ENCODE measurements around the gene PRMT6.
"Not testable (repeated sequence)": the region's sequence is repeated elsewhere in the genome, so short reads cannot be mapped to it uniquely, and the experiment has no call there.

Gene PRMT6

DNA sequence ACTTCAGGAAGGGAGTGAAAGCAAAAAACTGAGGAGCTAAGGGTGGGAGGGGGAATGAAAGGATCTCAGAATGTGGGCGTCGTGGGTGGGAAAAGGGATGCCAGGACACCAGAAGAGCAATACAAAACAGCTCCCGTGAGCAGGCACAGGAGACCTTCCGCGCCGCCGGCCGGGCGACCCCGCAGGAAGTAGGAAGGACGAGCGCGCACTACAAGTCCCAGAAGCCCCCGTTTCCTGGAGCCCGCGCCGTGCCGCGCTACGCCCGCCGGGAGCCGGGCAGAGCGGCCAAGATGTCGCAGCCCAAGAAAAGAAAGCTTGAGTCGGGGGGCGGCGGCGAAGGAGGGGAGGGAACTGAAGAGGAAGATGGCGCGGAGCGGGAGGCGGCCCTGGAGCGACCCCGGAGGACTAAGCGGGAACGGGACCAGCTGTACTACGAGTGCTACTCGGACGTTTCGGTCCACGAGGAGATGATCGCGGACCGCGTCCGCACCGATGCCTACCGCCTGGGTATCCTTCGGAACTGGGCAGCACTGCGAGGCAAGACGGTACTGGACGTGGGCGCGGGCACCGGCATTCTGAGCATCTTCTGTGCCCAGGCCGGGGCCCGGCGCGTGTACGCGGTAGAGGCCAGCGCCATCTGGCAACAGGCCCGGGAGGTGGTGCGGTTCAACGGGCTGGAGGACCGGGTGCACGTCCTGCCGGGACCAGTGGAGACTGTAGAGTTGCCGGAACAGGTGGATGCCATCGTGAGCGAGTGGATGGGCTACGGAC, at the start of gene PRMT6:
Gene PRMT6, plus strand, starts transcription at position 249 of the 771 bp plus-strand sequence. Its CDS starts 42 bp downstream, at position 291.
- DNase-seq (ENCODE audit: low read depth) = peak; percentile 49

DNA sequence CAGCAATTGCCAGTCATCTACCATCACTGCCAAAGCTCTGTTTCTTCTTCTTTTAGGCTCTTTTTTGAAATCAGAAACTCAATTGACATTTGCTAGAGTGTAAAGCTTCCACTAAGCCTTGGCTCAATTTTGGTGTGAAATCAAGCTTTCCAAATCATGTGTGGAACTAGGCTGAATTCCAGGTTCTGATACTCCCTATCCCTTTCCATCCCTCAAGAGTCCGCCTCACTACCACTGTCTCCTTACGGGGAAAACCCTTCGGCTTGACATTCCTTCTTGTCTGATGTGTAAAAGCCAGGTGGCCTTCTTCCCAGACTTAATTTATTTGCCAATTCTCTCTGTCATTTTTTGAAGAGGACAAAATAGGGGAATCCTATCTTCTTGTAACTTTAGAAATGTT, 47.2 kb upstream of the PRMT6 start:
- no peak for DNase-seq (ENCODE audit: low read depth)

DNA sequence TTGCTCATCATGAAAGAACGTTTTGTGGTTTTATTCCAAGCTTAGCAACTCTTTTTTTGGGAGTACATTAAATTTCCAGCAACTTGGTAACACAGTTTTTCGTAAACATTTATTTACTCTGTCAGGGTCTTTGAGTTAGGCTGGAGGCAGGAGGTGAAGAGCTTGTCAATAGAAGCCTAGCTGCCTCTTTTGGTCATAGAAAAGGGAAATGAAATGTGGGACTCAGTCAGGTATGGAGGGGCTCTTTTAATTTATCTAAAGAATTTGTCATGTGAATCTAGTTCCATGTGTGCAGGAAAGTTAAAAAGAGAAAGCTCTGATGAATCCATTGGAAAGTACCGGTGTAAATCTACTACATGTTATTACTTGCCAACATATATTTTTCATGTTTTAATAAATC, 45.9 kb upstream of the PRMT6 start:
- no peak for DNase-seq (ENCODE audit: low read depth)

DNA sequence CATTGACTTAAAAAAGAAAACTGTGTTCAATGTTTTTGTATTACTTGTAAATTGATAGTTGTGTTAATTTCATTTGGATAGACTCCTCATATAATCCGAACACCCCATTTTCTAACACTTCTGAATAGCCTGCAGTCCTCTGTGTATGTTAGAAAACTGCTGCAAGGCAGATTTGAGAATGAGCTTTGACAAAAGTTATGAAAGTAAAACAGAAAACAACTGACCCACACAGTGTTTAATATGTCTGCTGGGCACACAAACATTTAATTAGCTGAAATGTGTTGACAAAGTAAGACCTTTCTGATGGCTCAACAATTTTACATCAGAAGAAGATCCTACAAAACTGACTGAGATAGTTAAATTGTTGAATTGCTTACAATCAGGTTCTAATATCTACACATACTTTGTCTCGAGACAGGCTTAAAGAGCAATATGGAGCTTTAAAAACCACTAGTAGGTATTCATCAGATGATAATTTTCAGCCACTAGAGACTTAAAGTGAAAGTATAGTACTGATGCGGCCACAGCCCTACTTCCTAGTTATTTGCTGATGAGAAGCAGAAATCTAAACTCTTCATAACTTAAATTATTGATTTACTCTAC, 40.0 kb upstream of the PRMT6 start:
- DNase-seq (ENCODE audit: low read depth) = no peak

DNA sequence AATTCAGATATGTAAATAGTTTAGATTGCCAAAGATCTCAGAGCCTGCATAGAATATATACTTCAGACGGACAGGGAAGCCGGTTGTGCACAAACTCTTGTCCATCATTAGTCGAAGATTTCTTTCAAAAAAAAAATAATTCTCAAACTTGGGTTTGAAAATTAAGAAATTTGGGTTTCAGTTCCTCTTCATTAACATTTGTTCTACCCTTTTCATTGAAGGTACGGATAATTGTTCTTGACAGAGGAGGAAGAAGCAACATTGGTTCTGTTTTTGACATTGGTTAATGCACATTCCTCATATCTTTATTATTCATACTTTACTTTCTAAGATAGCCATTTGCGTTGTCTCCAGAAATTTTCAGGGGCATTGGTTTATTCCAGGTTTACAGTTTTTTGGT, 38.0 kb upstream of the PRMT6 start:
- DNase-seq (ENCODE audit: low read depth) = no peak

DNA sequence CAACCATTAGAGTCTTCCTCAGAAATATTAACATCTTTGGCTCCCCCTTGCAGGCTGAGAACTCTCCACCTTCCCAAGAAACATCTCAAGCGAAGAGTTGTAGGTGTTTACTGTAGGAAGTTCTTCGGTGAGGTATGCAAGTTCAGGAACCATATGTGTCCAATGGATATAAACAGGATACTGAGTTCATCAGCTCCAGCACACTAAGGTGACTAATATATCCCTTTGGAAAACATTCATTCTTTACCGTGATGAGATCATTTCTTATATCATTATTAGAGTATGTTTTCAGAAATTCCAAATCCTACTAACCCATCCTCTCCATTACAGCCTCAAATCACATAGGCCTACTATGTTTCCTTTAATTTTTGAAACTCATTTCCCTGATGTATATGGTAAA, 37.3 kb upstream of the PRMT6 start:
- DNase-seq (ENCODE audit: low read depth) = no peak

DNA sequence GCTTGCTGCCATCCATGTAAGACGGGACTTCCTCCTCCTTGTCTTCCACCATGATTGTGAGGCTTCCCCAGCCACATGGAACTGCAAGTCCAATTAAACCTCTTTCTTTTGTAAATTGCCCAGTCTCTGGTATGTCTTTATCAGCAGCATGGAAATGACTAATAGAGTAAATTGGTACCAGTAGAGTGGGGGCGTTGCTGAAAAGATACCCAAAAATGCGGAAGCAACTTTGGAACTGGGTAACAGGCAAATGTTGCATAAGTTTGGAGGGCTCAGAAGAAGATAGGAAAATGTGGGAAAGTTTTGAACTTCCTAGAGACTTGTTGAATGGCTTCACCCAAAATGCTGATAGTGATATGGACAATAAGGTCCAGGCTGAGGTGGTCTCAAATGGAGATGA, 17.6 kb upstream of the PRMT6 start:
- DNase-seq (ENCODE audit: low read depth) = not testable (repeated sequence)

DNA sequence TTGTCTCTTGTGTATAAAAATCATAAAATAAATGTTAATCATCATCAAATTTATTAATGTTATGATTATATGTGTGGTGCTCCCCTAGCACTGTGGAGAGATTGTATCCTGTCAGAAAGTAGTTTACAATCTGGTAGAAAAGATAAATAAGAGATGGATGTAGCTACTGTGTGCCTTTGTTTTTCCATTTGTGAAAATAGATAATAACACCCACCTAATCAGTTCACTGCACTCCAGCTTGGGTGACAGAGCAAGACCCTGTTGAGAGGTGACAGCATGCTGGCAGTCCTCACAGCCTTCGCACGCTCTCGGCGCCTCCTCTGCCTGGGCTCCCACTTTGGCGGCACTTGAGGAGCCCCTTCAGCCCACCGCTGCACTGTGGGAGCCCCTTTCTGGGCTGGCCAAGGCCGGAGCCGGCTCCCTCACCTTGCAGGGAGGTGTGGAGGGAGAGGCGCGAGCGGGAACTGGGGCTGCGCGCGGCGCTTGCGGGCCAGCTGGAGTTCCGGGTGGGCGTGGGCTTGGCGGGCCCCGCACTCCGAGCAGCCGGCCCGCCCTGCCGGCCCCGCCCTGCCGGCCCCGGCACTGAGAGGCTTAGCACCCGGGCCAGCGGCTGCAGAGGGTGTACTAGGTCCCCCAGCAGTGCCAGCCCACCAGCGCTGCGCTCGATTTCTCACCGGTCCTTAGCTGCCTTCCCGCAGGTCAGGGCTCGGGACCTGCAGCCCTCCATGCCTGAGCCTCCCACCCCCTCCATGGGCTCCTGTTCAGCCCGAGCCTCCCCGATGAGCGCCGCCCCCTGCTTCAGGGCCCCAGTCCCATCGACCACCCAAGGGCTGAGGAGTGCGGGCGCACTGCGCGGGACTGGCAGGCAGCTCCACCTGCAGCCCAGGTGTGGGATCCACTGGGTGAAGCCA, 11.9 kb upstream of the PRMT6 start:
- DNase-seq (ENCODE audit: low read depth) = not testable (repeated sequence)

DNA sequence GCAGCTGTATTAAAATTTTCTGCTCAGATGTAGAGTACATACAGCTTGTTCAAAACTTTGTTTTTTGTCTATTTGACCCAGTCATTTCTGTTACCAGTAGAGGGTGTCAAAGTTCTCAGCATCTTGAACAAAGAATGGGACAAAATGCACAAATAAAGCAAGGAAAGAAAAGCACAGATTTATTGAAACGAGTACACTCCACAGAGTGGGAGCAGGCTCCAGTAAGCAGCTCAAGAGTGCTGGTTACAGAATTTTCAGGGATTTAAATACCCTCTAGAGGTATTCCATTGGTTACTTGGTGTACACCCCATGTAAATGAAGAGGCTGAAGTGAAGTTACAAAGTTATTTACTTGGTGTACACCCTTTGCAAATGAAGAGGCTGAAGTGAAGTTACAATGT, 8.9 kb upstream of the PRMT6 start:
- DNase-seq (ENCODE audit: low read depth) = no peak

DNA sequence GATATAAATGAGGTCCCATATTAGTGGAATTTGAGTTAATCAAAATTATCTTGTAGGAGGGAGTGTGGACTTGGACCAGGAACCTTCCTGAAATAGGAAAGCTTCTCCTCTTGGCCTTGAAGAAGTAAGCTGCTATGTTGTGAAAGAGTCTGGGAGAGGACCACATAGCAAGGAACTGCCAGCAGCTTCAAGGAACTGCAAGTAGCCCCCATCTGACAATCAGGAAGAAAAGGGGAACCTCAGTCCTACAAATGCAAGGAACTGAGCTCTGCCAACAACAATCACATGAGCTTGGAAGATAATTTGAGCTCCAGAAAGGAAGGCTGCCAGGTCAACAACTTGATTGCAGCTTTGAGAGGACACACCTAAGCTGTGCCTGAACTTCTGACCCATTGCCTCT, 8.2 kb upstream of the PRMT6 start:
- DNase-seq (ENCODE audit: low read depth) = no peak

DNA sequence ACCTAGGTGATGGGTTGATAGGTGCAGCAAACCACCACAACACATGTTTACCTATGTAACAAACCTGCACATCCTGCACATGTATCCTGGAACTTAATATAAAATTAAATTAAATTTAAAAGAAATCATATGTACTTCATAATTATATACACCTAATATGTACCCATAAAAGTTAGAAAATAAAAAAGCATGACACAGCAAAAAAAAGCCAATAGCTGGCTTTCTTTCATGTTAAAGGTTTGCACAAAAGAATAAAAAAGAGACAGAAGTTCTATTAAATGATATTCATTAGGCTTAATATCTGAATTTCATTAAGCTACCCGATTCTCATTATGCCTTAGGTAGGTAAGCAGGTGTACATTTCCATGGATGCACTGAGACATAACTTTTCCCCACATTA, 5.2 kb upstream of the PRMT6 start:
- no peak for DNase-seq (ENCODE audit: low read depth)

DNA sequence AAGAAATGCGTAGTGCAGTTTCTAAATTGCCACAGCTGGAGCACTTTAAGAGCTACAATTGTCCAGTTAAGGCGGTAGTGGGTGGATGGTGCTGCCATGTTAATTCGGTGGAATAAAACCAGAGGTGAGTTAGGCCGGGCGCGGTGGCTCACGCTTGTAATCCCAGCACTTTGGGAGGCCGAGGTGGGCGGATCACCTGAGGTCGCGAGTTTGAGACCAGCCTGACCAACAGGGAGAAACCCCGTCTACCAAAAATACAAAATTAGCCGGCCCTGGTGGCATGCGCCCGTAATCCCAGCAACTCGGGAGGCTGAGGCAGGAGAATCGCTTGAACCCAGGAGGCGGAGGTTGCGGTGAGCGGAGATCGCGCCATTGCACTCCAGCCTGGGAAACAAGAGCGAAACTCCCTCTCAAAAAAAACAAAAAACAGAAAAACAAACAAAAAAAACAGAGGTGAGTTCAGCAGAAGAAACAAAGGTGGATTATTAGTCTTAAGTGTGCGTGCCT, 502 bp upstream of the PRMT6 start:
- DNase-seq (ENCODE audit: low read depth) = not testable (repeated sequence)

DNA sequence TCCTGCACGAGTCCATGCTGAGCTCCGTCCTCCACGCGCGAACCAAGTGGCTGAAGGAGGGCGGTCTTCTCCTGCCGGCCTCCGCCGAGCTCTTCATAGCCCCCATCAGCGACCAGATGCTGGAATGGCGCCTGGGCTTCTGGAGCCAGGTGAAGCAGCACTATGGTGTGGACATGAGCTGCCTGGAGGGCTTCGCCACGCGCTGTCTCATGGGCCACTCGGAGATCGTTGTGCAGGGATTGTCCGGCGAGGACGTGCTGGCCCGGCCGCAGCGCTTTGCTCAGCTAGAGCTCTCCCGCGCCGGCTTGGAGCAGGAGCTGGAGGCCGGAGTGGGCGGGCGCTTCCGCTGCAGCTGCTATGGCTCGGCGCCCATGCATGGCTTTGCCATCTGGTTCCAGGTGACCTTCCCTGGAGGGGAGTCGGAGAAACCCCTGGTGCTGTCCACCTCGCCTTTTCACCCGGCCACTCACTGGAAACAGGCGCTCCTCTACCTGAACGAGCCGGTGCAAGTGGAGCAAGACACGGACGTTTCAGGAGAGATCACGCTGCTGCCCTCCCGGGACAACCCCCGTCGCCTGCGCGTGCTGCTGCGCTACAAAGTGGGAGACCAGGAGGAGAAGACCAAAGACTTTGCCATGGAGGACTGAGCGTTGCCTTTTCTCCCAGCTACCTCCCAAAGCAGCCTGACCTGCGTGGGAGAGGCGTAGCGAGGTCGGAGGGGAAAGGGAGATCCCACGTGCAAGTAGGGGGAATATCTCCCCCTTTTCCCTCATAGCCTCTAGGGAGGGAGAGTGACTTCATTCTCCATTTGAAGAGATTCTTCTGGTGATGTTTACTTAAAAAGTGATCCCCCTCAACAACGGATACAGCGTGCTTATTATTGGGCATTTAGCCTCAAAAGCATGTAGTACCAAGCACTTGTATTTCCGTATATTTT, 991 bp downstream of the PRMT6 start:
- DNase-seq (ENCODE audit: low read depth) = peak; percentile 17

DNA sequence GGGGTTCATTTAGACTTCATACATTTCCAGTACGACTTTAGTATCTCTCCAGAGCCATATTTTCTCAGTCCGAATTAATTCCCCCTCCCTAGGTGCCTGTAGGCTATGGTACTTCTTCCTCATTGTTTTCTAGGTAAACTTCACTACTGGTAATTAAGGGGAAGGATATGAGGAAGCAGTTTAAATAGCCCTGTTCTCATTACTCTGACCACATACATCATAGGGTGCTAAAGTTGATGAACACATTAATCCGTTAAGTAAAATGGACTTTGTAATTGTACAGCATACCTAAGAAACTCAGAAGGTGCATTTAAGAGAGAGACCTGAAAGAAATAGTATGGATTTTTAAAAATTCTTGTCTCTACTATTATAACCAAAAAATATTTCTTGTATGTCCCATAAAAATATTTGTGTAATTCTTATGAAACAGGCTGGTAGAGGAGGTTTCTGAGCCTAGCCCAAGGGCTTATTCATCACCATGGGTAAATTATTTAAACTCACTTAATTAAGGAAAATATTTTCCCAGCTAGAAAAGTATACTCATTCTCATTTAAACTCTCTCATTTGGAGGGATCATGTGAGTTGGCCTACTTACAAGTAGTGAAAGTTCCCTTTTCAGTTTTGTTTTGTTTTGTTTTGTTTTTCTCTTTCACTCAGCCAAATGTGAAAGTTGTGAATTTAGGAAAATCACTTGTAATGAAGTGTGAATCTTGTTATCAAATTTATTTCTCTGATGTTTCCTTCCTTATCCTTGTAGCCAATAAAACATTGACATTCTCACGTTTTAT, 2.0 kb downstream of the PRMT6 start:
- DNase-seq (ENCODE audit: low read depth) = no peak

DNA sequence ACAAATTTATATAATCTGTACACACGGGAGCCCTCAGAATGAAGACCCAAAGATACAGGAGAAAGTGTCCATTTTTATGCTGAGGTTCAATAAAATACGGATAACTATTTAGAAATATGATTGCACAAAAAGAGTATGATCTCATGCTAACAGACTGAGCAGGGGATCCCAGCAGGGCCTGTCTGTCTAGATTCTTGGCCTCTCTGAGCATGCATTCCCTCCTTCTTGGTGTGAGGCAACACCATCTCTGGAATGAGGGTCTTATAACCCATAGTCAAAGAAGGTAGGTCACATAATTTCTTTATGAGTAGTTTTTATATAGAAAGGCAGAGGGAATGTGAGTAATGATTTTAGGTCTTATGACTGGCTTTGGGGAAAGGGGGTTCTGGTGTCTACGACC, 5.4 kb downstream of the PRMT6 start:
- no peak for DNase-seq (ENCODE audit: low read depth)

DNA sequence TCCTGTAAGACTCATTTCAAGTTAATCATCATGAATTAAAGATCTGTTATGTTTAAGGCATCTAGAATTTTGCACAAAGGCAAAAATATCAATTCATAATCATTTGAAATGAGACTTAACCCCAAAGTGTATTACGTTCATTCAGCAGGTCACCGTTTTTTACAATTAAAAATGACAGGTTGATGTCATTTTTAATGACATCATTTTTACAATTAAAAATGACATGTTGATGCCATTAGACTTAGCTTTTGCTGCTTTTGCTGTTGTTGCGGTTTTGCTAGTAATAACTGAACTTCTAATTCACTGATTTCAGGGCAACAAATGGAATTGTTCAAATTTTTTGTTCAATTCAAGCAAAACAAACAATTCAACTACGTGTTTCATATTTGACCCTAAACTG, 17.0 kb downstream of the PRMT6 start:
- DNase-seq (ENCODE audit: low read depth) = no peak

DNA sequence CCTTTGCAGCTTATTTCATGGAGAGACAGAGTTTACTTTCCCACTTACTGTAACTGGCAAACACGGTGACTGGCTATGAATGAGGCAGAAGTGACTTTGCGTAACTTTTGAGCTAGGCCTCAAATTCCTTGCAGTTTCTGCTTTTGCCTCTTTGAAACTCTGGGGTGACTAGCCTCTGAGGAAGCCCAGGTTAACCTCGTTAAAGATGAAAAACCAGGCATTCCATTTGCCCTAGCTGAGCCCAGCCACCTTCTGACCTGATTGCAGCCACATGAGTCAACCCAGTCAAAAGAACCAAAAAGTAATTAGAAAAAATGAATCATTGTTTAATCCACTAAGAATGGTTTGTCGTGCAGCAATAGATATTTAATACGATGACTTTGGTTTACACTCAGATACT, 20.4 kb downstream of the PRMT6 start:
- peak; percentile 3 for DNase-seq (ENCODE audit: low read depth)

DNA sequence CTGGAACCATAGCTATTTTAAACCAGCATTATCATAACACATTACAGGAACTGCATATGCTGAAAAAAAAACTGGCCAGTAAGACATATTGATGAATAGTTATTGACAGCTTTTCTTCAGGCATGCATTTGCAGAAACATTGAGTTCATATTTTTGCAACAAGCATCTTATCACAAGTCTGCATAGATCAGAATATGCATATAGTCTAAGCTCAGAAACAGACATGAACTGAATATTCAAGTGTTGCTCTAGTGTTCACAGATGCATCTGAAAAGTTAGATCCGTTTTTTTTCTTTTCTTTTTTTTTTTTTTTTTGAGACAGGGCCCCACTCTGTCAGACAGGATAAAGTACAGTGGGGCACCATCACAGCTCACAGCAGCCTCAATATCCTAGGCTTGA, 22.8 kb downstream of the PRMT6 start:
- DNase-seq (ENCODE audit: low read depth) = no peak

DNA sequence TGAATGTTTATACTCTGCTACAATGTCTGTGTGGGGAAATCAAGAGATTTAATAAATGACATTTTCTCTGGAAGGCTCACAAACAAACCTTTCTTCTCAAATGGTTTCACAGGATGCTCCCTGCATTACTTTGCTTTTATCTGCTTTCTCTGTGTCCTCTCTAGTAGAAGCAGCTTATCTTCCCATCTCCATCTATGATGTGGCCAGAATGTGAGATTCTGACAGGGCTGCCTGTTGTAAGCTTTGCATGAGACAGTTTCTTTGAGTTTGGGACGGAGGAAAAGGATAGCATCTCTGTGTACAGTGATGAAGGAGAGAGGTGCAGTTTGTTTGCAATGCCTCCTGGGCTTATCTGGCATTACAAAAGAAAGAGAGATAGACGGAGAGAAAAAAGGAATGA, 24.6 kb downstream of the PRMT6 start:
- DNase-seq (ENCODE audit: low read depth) = no peak

DNA sequence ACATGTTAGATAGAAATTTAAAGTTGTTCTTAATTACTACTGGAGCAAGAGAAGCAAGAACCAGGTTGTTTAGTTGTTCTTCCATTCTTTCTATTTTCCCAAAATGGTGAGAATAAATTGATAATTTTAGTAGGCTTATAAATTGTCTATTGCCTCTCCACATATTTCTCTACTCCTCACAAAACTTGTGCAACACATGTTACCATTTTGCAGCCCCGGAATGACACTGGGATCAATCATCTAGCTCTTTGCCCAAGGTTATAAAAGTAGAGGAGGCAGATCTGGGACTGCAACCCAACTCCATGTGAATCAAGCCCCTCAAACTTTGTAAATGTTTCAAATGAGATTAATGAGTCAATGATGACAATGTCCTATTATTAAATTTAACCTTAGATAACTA, 34.9 kb downstream of the PRMT6 start:
- DNase-seq (ENCODE audit: low read depth) = no peak

DNA sequence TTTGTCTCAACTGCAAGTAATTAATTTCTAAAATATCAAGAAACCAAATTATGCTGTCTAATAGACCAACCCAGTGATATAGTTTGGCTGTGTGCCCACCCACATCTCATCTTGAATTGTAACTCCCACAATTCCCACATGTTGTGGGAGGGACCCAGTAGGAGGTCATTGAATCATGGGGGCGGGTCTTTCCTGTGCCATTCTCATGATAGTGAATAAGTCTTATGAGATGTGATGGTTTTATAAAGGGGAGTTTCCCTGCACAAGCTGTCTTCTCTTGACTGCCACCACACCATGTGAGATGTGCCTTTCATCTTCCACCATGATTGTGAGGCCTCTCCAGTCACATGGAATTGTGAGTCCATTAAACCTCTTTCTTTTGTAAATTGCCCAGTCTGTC, 36.9 kb downstream of the PRMT6 start:
- not testable (repeated sequence) for DNase-seq (ENCODE audit: low read depth)

All from HS-27A (cell line).